ENCODE measurements around the gene CNTN5.

The CNTN5 gene

GRCh38 chr11:99670067-99670676, 649.4 kb downstream of the CNTN5 start:
- Mint-ChIP-seq H3K9me3 (peaks cover 15% of the 10 kb centered on the region), H3K36me3 (ENCODE audit: low read depth) (no peaks in the 10 kb centered on the region), H3K27me3 (no peaks in the 10 kb centered on the region), H3K4me1 (ENCODE audit: low read depth) (no peaks in the 10 kb centered on the region), H3K4me3 (no peak overlapping the region), H3K27ac (no peak overlapping the region)
- DNase-seq, result no peak

GRCh38 chr11:99671808-99672409, 651.2 kb downstream of the CNTN5 start:
- no peaks in the 10 kb centered on the region for H3K27me3 Mint-ChIP-seq
- DNase-seq, result no peak
- peaks cover 14% of the 10 kb centered on the region for H3K9me3 Mint-ChIP-seq
- no peaks in the 10 kb centered on the region for H3K4me1 Mint-ChIP-seq (ENCODE audit: low read depth)
- no peak overlapping the region for H3K27ac Mint-ChIP-seq
- H3K36me3 Mint-ChIP-seq (ENCODE audit: low read depth), result no peaks in the 10 kb centered on the region
- no peak overlapping the region for H3K4me3 Mint-ChIP-seq

DNA sequence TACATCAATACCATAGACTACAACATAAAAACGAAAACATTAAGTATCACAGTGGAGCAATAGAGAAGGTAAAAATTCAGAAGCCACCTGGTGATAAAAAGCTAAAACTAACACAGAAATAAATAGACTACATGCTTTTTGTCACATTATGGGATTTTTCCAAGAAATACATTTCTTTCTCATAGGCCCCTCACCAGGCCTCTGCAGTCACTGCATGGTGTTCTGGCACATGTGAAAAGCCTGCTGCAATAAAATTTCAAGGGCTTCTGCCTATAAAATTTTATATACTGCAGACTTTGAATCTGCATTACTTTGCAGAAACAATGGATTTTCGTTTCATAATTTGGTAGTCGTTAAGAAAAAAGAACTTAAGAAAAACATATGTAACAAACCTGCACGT, 655.5 kb downstream of the CNTN5 start:
- peaks cover 12% of the 10 kb centered on the region for H3K9me3 Mint-ChIP-seq
- no peak overlapping the region for H3K27ac Mint-ChIP-seq
- H3K4me3 Mint-ChIP-seq, result no peak overlapping the region
- DNase-seq, result no peak
- H3K27me3 Mint-ChIP-seq, result no peaks in the 10 kb centered on the region
- no peaks in the 10 kb centered on the region for H3K4me1 Mint-ChIP-seq (ENCODE audit: low read depth)
- H3K36me3 Mint-ChIP-seq (ENCODE audit: low read depth), result no peaks in the 10 kb centered on the region

GRCh38 chr11:99682171-99682570, 661.4 kb downstream of the CNTN5 start:
- Mint-ChIP-seq H3K27me3 (no peaks in the 10 kb centered on the region), H3K36me3 (ENCODE audit: low read depth) (no peaks in the 10 kb centered on the region), H3K9me3 (peaks cover 11% of the 10 kb centered on the region), H3K4me3 (no peak overlapping the region), H3K4me1 (ENCODE audit: low read depth) (no peaks in the 10 kb centered on the region), H3K27ac (no peak overlapping the region)
- no peak for DNase-seq

DNA sequence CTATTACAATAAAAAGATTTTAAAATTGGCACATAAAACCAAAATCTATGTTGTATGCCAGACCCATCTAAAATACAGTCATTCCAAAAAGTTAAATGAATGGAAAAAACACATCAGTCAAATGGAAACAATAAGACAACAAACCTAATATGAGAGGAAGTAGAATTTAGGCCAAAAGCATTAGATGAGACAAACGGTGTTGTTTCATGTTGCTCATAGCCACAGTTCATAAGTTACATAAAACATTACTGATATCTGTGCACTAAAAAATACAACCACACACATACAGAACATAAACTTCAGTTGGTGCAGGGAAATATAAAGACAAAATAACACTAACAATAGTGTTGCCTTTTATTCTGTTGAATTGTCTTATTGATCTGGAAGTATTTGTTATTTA, 661.9 kb downstream of the CNTN5 start:
- Mint-ChIP-seq H3K27ac (no peak overlapping the region), H3K4me1 (ENCODE audit: low read depth) (no peaks in the 10 kb centered on the region), H3K9me3 (peaks cover 11% of the 10 kb centered on the region), H3K36me3 (ENCODE audit: low read depth) (no peaks in the 10 kb centered on the region), H3K4me3 (no peak overlapping the region), H3K27me3 (no peaks in the 10 kb centered on the region)
- no peak for DNase-seq

DNA sequence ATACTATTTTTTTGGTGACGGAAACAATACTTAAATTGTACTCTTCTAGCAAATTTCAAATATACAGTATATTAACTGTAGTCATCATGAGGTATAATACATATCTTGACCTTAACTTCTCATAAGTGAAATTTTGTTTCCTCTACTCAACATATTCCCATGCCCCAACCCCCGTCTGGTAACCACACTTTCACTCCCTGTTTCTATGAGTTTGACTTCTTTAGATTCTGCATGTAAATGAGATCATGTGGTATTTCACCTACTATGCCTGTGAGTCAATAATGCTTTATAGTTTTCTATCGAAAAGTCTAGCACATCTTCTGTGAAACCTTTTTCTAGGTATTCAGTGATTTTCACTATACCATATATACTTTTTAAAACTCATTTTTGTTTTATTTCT, 663.2 kb downstream of the CNTN5 start:
- Mint-ChIP-seq H3K27ac (no peak overlapping the region), H3K27me3 (no peaks in the 10 kb centered on the region), H3K4me3 (no peak overlapping the region), H3K4me1 (ENCODE audit: low read depth) (no peaks in the 10 kb centered on the region), H3K9me3 (peaks cover 17% of the 10 kb centered on the region), H3K36me3 (ENCODE audit: low read depth) (no peaks in the 10 kb centered on the region)
- no peak for DNase-seq

- Mint-ChIP-seq H3K9me3 (peaks cover 36% of the 10 kb centered on the region), H3K36me3 (ENCODE audit: low read depth) (no peaks in the 10 kb centered on the region), H3K27me3 (no peaks in the 10 kb centered on the region), H3K4me1 (ENCODE audit: low read depth) (no peaks in the 10 kb centered on the region), H3K4me3 (no peak overlapping the region), H3K27ac (no peak overlapping the region)
- no peak for DNase-seq
Observed at GRCh38 chr11:99686838-99687237, 666.1 kb downstream of the CNTN5 start.

DNA sequence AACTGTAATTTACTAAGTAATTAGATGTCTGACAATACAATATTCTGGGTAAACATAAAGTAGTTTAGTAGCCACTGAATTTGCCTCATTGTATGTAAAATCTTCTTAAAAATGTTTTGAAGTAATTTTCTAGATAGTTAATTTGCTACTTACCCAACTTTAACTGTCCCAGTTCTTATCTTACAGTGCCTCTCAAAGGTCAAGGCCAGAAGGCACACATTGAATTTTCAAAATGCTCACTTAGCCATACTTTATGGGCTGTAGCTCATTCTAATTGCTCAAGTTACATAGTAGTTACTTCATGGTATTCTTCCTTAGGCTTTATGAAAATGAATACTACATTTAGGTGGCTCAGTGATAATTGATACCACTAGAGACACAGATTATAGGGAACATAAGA, 666.6 kb downstream of the CNTN5 start:
- no peaks in the 10 kb centered on the region for H3K36me3 Mint-ChIP-seq (ENCODE audit: low read depth)
- no peak overlapping the region for H3K27ac Mint-ChIP-seq
- H3K4me3 Mint-ChIP-seq, result no peak overlapping the region
- H3K27me3 Mint-ChIP-seq, result no peaks in the 10 kb centered on the region
- H3K9me3 Mint-ChIP-seq, result peaks cover 37% of the 10 kb centered on the region
- no peak for DNase-seq
- no peaks in the 10 kb centered on the region for H3K4me1 Mint-ChIP-seq (ENCODE audit: low read depth)

DNA sequence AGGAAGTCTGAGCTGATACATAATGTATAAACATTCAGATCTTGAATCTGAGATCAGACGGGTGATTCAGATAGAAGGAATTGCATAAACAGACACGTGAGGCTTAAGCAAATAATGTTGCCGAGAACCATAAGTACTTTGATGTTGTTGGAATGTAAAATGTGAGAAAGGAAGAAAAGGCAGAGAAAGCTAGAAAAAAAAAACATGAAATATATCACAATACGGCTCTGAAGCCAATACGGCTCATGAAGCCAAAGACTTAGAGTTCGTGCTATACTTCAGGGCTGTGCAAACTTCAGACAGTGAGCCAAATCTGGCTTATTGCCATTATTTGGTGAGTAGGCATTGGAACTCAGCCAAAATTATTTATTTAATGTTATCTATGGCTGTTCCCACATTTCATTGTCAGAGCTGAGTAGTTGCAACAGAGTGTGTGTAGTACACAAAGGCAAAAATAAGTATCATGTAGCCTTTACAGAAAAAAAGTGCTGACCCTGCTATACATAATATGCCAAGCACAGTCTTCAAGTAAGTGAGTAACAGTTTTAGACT, 673.3 kb downstream of the CNTN5 start:
- no peak overlapping the region for H3K4me3 Mint-ChIP-seq
- H3K9me3 Mint-ChIP-seq, result peaks cover 26% of the 10 kb centered on the region
- no peaks in the 10 kb centered on the region for H3K36me3 Mint-ChIP-seq (ENCODE audit: low read depth)
- DNase-seq, result no peak
- H3K27me3 Mint-ChIP-seq, result no peaks in the 10 kb centered on the region
- H3K27ac Mint-ChIP-seq, result no peak overlapping the region
- no peaks in the 10 kb centered on the region for H3K4me1 Mint-ChIP-seq (ENCODE audit: low read depth)

DNA sequence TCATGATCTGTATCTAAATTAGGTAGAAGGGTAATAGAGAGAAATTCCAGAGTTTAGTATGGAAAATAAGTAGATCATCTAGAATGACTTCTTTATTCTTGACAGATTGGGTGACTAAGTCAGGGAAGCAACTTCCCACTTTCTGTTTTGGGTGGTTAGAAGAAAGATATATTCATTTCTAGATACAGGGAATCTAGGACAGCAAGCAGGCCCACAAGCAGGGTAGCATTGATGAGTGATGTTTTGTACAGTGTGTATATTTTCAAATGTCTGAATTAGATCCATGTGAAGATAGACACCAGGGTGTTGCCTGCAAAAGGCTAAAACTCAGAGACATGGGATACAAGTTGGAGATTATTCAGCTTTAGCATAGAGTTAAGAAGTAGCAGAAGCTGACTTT, 674.4 kb downstream of the CNTN5 start:
- Mint-ChIP-seq H3K27me3 (no peaks in the 10 kb centered on the region), H3K4me3 (no peak overlapping the region), H3K9me3 (peaks cover 22% of the 10 kb centered on the region), H3K4me1 (ENCODE audit: low read depth) (no peaks in the 10 kb centered on the region), H3K36me3 (ENCODE audit: low read depth) (no peaks in the 10 kb centered on the region), H3K27ac (no peak overlapping the region)
- DNase-seq, result no peak

- H3K9me3 Mint-ChIP-seq, result peaks cover 9% of the 10 kb centered on the region
- H3K36me3 Mint-ChIP-seq (ENCODE audit: low read depth), result no peaks in the 10 kb centered on the region
- H3K27me3 Mint-ChIP-seq, result no peaks in the 10 kb centered on the region
- H3K27ac Mint-ChIP-seq, result no peak overlapping the region
- no peak for DNase-seq
- no peaks in the 10 kb centered on the region for H3K4me1 Mint-ChIP-seq (ENCODE audit: low read depth)
- no peak overlapping the region for H3K4me3 Mint-ChIP-seq
Observed at GRCh38 chr11:99706848-99707247, 686.1 kb downstream of the CNTN5 start.

DNA sequence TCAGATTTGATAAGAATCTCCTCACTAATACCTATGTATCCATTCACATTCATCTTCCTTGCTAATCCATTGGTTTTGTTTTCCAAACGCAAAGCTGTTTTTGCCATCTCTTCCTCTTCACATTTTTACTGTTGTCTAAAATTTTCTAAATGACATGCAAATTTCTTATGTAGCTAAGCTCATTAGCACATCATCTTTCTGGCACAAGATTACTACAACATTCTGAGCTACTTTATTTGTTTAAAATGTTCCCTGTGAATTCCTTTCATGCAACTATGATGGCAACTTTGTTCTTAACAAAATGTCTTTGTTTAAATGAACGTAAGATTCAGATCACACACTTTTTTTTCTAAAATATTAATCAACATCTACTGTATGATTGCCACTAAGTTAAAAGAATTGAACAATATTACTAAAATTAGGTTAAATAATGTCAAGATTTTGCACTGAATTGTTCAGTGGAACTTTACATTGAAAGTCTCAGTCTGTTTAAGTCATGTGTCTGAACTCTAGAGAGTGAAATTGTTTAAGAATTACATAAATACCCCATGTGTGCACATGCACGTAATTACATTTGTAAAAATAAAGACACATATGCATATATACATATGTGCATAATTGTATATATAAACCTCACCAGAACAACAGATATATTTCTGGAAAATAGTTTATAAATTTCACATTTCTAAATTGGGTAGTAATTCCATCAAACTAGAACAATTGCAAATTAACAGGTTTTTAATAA, 688.4 kb downstream of the CNTN5 start:
- no peaks in the 10 kb centered on the region for H3K36me3 Mint-ChIP-seq (ENCODE audit: low read depth)
- H3K9me3 Mint-ChIP-seq, result peaks cover 26% of the 10 kb centered on the region
- H3K27ac Mint-ChIP-seq, result no peak overlapping the region
- H3K27me3 Mint-ChIP-seq, result no peaks in the 10 kb centered on the region
- H3K4me1 Mint-ChIP-seq (ENCODE audit: low read depth), result no peaks in the 10 kb centered on the region
- no peak overlapping the region for H3K4me3 Mint-ChIP-seq
- no peak for DNase-seq

GRCh38 chr11:99716302-99716701, 695.6 kb downstream of the CNTN5 start:
- Mint-ChIP-seq H3K36me3 (ENCODE audit: low read depth) (no peaks in the 10 kb centered on the region), H3K4me1 (ENCODE audit: low read depth) (no peaks in the 10 kb centered on the region)

GRCh38 chr11:99718291-99718690, 697.5 kb downstream of the CNTN5 start:
- Mint-ChIP-seq H3K27me3 (no peaks in the 10 kb centered on the region), H3K36me3 (ENCODE audit: low read depth) (no peaks in the 10 kb centered on the region)

More at GRCh38 chr11:99716302-99716701, 695.6 kb downstream of the CNTN5 start:
- Mint-ChIP-seq H3K27me3 (no peaks in the 10 kb centered on the region), H3K27ac (no peak overlapping the region), H3K4me3 (no peak overlapping the region), H3K9me3 (peaks cover 38% of the 10 kb centered on the region)
- DNase-seq, result no peak

GRCh38 chr11:99739464-99740089, 718.8 kb downstream of the CNTN5 start:
- peaks cover 6% of the 10 kb centered on the region for H3K9me3 Mint-ChIP-seq
- no peak overlapping the region for H3K27ac Mint-ChIP-seq
- no peak overlapping the region for H3K4me3 Mint-ChIP-seq
- no peaks in the 10 kb centered on the region for H3K36me3 Mint-ChIP-seq (ENCODE audit: low read depth)
- no peaks in the 10 kb centered on the region for H3K27me3 Mint-ChIP-seq
- DNase-seq, result no peak
- H3K4me1 Mint-ChIP-seq (ENCODE audit: low read depth), result no peaks in the 10 kb centered on the region

More at GRCh38 chr11:99718291-99718690, 697.5 kb downstream of the CNTN5 start:
- no peak overlapping the region for H3K4me3 Mint-ChIP-seq
- H3K27ac Mint-ChIP-seq, result no peak overlapping the region
- H3K4me1 Mint-ChIP-seq (ENCODE audit: low read depth), result no peaks in the 10 kb centered on the region
- DNase-seq, result no peak
- peaks cover 25% of the 10 kb centered on the region for H3K9me3 Mint-ChIP-seq
